Measurements from ENCODE around the gene ARHGAP26. TPM values are rescaled to one million over a fixed set of nuclear protein-coding genes. Genes with fewer than 3 reads are reported as not detected.

ARHGAP26 gene
- total and polyA plus RNA-seq, 2 experiments from 2014 or later = 9.5 to 16.8 TPM

- H3K4me1 Mint-ChIP-seq = peaks cover 36% of the 10 kb centered on the region
- H3K4me1 ChIP-seq (ENCODE audit: insufficient read depth) = peaks cover 36% of the 10 kb centered on the region
- DNase-seq (ENCODE audit: low spot score) = no peak
- no peak overlapping the region for H3K4me2 ChIP-seq
- no peaks in the 10 kb centered on the region for H3K79me2 ChIP-seq (replicated peaks; ENCODE audit: insufficient read depth)
- no peak overlapping the region for H3K4me3 ChIP-seq
- H3K36me3 ChIP-seq (ENCODE audit: insufficient read depth) = no peaks in the 10 kb centered on the region
- H3F3A ChIP-seq (replicated peaks; ENCODE audit: low read depth) = no peaks in the 10 kb centered on the region
- H3K9me2 ChIP-seq (ENCODE audit: insufficient read depth) = no peaks in the 10 kb centered on the region
- no peak overlapping the region for H3K4me3 Mint-ChIP-seq
- no peaks in the 10 kb centered on the region for H3K9me3 Mint-ChIP-seq
- no peaks in the 10 kb centered on the region for H3K36me3 Mint-ChIP-seq (ENCODE audit: low read depth)
- H3K27ac Mint-ChIP-seq = no peak overlapping the region
- no peak for ATAC-seq
- H3K27me3 Mint-ChIP-seq (ENCODE audit: insufficient read depth, low read depth, poor library complexity) = peaks cover 2% of the 10 kb centered on the region
- H3K27me3 ChIP-seq (ENCODE audit: insufficient read depth) = no peaks in the 10 kb centered on the region
- no peaks in the 10 kb centered on the region for H4K20me1 ChIP-seq (replicated peaks; ENCODE audit: insufficient read depth)
- H3K27ac ChIP-seq (ENCODE audit: low read depth) = no peak overlapping the region
- TF ChIP-seq REST (IDR thresholded peaks at IDR 0.05; ENCODE audit: unreplicated experiment) (no peak), ZNF114 (CRISPR knock-in tag; IDR thresholded peaks at IDR 0.05) (no peak), NANOG (IDR thresholded peaks at IDR 0.05; ENCODE audit: borderline replicate concordance) (no peak), EZH2phosphoT487 (IDR thresholded peaks at IDR 0.05; ENCODE audit: unreplicated experiment) (no peak), CREB1 (CRISPR knock-in tag; IDR thresholded peaks at IDR 0.05; ENCODE audit: low read depth) (no peak), STAT1 (IDR thresholded peaks at IDR 0.05; ENCODE audit: unreplicated experiment) (no peak), ZNF331 (CRISPR knock-in tag; IDR thresholded peaks at IDR 0.05; ENCODE audit: low read depth) (no peak), EZH2 (IDR thresholded peaks at IDR 0.05; ENCODE audit: low read depth, unreplicated experiment) (no peak), POLR2AphosphoS5 (IDR thresholded peaks at IDR 0.05; ENCODE audit: low read depth) (no peak), ZNF462 (CRISPR knock-in tag; IDR thresholded peaks at IDR 0.05) (no peak), JUNB (IDR thresholded peaks at IDR 0.05; ENCODE audit: unreplicated experiment) (no peak)
- TF ChIP-seq, protein P1, sequence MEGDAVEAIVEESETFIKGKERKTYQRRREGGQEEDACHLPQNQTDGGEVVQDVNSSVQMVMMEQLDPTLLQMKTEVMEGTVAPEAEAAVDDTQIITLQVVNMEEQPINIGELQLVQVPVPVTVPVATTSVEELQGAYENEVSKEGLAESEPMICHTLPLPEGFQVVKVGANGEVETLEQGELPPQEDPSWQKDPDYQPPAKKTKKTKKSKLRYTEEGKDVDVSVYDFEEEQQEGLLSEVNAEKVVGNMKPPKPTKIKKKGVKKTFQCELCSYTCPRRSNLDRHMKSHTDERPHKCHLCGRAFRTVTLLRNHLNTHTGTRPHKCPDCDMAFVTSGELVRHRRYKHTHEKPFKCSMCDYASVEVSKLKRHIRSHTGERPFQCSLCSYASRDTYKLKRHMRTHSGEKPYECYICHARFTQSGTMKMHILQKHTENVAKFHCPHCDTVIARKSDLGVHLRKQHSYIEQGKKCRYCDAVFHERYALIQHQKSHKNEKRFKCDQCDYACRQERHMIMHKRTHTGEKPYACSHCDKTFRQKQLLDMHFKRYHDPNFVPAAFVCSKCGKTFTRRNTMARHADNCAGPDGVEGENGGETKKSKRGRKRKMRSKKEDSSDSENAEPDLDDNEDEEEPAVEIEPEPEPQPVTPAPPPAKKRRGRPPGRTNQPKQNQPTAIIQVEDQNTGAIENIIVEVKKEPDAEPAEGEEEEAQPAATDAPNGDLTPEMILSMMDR (conservative IDR thresholded peaks at IDR 0.05; ENCODE audit: low read depth in 2 of 2) = no peak
- TF ChIP-seq, protein P2, sequence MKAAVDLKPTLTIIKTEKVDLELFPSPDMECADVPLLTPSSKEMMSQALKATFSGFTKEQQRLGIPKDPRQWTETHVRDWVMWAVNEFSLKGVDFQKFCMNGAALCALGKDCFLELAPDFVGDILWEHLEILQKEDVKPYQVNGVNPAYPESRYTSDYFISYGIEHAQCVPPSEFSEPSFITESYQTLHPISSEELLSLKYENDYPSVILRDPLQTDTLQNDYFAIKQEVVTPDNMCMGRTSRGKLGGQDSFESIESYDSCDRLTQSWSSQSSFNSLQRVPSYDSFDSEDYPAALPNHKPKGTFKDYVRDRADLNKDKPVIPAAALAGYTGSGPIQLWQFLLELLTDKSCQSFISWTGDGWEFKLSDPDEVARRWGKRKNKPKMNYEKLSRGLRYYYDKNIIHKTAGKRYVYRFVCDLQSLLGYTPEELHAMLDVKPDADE (IDR thresholded peaks at IDR 0.05) = no peak
- no peak overlapping the region for H2AFZ ChIP-seq
These were observed 345.2 kb downstream of the ARHGAP26 start for GRCh38 chr5:143115381-143115780.

Measured in GM23338 (cell line).